DND-41 (cell line): ENCODE data around the gene MYLK.
"Not testable (repeated sequence)": the region's sequence is repeated elsewhere in the genome, so short reads cannot be mapped to it uniquely, and the experiment has no call there.

Experiments used
- ATAC-seq: fragments of 200-7000 bp; cut with Tn5 transposase; 3 replicates; pipeline ENCODE4 v1.9.1; 2021; ENCODE audit warnings: low read depth; ENCODE audit not compliant: insufficient read depth
- DNase-seq: peaks from one replicate; pipeline ENCODE4 v3.0.0-alpha.2; 2020
- H2AFZ ChIP-seq: 2 replicates; pipeline ENCODE4 v1.6.0; 2012; ENCODE audit warnings: low read depth, low read length
- H3K27ac ChIP-seq: 2 replicates; pipeline ENCODE4 v1.5.1; 2012; ENCODE audit warnings: low read length, inconsistent platforms
- H3K27me3 ChIP-seq: fragments of 200-600 bp; sonication (generic); 2 replicates; pipeline ENCODE4 v1.6.0; 2012; ENCODE audit warnings: low read length, mild to moderate bottlenecking, inconsistent platforms; ENCODE audit not compliant: insufficient read depth, poor library complexity
- H3K36me3 ChIP-seq: 2 replicates; pipeline ENCODE4 v1.5.1; 2012; ENCODE audit warnings: low read length, inconsistent platforms; ENCODE audit not compliant: insufficient read depth
- H3K4me1 ChIP-seq: 2 replicates; pipeline ENCODE4 v1.5.1; 2012; ENCODE audit warnings: mild to moderate bottlenecking, low read length; ENCODE audit not compliant: insufficient read depth
- H3K4me2 ChIP-seq: 2 replicates; pipeline ENCODE4 v1.6.0; 2012; ENCODE audit warnings: mild to moderate bottlenecking, moderate library complexity, low read length, inconsistent platforms; ENCODE audit not compliant: insufficient read depth
- H3K4me3 ChIP-seq, 2 experiments: fragments of 200-600 bp in 1 of 2; shearing (Covaris generic) in 1 of 2; 2 replicates each; pipeline ENCODE4 v1.5.1; 2012 to 2016; ENCODE audit warnings: inconsistent platforms in 2 of 2, low read length in 2 of 2, mild to moderate bottlenecking in 2 of 2, low read depth in 1 of 2, moderate library complexity in 1 of 2
- H3K79me2 ChIP-seq: 2 replicates; pipeline ENCODE4 v1.6.0; 2012; ENCODE audit warnings: low read length, inconsistent platforms; ENCODE audit not compliant: insufficient read depth
- H3K9ac ChIP-seq: 2 replicates; pipeline ENCODE4 v1.6.0; 2012; ENCODE audit warnings: low read depth, mild to moderate bottlenecking, inconsistent platforms, low read length, moderate library complexity
- H3K9me3 ChIP-seq: 2 replicates; pipeline ENCODE4 v1.5.1; 2012; ENCODE audit warnings: low read length, moderate library complexity, mild to moderate bottlenecking, inconsistent platforms; ENCODE audit not compliant: insufficient read depth, severe bottlenecking
- H4K20me1 ChIP-seq: 2 replicates; pipeline ENCODE4 v1.6.0; 2012; ENCODE audit warnings: low read length; ENCODE audit not compliant: insufficient read depth
- EZH2 ChIP-seq: IDR thresholded peaks from 3 replicates; pipeline ENCODE4 v1.6.1; 2012; ENCODE audit warnings: borderline replicate concordance, low read depth, mild to moderate bottlenecking, moderate library complexity, low read length, inconsistent platforms; ENCODE audit not compliant: severe bottlenecking
- TF ChIP-seq, protein P1 (sequence below): IDR thresholded peaks from 2 replicates; pipeline ENCODE4 v1.5.1; 2012; ENCODE audit warnings: borderline replicate concordance, low read length, moderate library complexity, mild to moderate bottlenecking; ENCODE audit not compliant: poor library complexity, severe bottlenecking; ENCODE audit errors: extremely low read depth

Gene MYLK

GRCh38 chr3:123706871-123707270 is 177.3 kb downstream of the MYLK start:
- TF ChIP-seq EZH2: no peak
- TF ChIP-seq, protein P1, sequence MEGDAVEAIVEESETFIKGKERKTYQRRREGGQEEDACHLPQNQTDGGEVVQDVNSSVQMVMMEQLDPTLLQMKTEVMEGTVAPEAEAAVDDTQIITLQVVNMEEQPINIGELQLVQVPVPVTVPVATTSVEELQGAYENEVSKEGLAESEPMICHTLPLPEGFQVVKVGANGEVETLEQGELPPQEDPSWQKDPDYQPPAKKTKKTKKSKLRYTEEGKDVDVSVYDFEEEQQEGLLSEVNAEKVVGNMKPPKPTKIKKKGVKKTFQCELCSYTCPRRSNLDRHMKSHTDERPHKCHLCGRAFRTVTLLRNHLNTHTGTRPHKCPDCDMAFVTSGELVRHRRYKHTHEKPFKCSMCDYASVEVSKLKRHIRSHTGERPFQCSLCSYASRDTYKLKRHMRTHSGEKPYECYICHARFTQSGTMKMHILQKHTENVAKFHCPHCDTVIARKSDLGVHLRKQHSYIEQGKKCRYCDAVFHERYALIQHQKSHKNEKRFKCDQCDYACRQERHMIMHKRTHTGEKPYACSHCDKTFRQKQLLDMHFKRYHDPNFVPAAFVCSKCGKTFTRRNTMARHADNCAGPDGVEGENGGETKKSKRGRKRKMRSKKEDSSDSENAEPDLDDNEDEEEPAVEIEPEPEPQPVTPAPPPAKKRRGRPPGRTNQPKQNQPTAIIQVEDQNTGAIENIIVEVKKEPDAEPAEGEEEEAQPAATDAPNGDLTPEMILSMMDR: no peak
- DNase-seq (no peak), ATAC-seq (no peak)
- no peaks in the 10 kb centered on the region for H3K9me3 ChIP-seq
- H3K36me3 ChIP-seq: no peaks in the 10 kb centered on the region
- H3K9ac ChIP-seq: no peak overlapping the region
- H3K4me1 ChIP-seq: no peaks in the 10 kb centered on the region
- no peaks in the 10 kb centered on the region for H4K20me1 ChIP-seq
- no peak overlapping the region for H3K4me2 ChIP-seq
- no peak overlapping the region for H2AFZ ChIP-seq
- H3K4me3 ChIP-seq: no peak overlapping the region
- H3K27me3 ChIP-seq: peaks cover 3% of the 10 kb centered on the region
- no peaks in the 10 kb centered on the region for H3K79me2 ChIP-seq
- no peak overlapping the region for H3K27ac ChIP-seq

GRCh38 chr3:123705488-123706285 is 178.4 kb downstream of the MYLK start:
- TF ChIP-seq EZH2: no peak
- TF ChIP-seq, protein P1: no peak
- Histone ChIP-seq H3K27me3 (peaks cover 3% of the 10 kb centered on the region), H3K36me3 (no peaks in the 10 kb centered on the region), H2AFZ (no peak overlapping the region), H3K9ac (no peak overlapping the region), H3K4me2 (no peak overlapping the region), H3K79me2 (no peaks in the 10 kb centered on the region), H3K4me3 (no peak overlapping the region), H3K27ac (no peak overlapping the region), H3K4me1 (no peaks in the 10 kb centered on the region), H3K9me3 (no peaks in the 10 kb centered on the region), H4K20me1 (no peaks in the 10 kb centered on the region)
- no peak for DNase-seq
- ATAC-seq: no peak

GRCh38 chr3:123703663-123704062 is 180.5 kb downstream of the MYLK start:
- H3K36me3 ChIP-seq, H3K27ac ChIP-seq, H3K4me1 ChIP-seq, H3K4me3 ChIP-seq, H2AFZ ChIP-seq, H4K20me1 ChIP-seq, H3K27me3 ChIP-seq, DNase-seq, H3K9ac ChIP-seq, H3K4me2 ChIP-seq, H3K9me3 ChIP-seq, H3K79me2 ChIP-seq, ATAC-seq: not testable (repeated sequence)

- H3K36me3 ChIP-seq: no peaks in the 10 kb centered on the region
- H3K4me3 ChIP-seq: no peak overlapping the region
- H3K27ac ChIP-seq: no peak overlapping the region
- H2AFZ ChIP-seq: no peak overlapping the region
- H3K9ac ChIP-seq: no peak overlapping the region
- no peaks in the 10 kb centered on the region for H3K4me1 ChIP-seq
- H3K27me3 ChIP-seq: no peaks in the 10 kb centered on the region
- DNase-seq: no peak
- H3K79me2 ChIP-seq: no peaks in the 10 kb centered on the region
- no peak overlapping the region for H3K4me2 ChIP-seq
- TF ChIP-seq EZH2: no peak
- TF ChIP-seq, protein P1: no peak
- ATAC-seq: no peak
- no peaks in the 10 kb centered on the region for H3K9me3 ChIP-seq
- no peaks in the 10 kb centered on the region for H4K20me1 ChIP-seq
Observed at GRCh38 chr3:123702720-123703119, 181.4 kb downstream of the MYLK start.
